D721Med (cell line): ENCODE measurements around the gene HS1BP3.
A peak's percentile ranks its signal among the peaks of the same experiment; 100 is the strongest.

Experiments
- DNase-seq: peaks from one replicate; pipeline ENCODE4 v3.0.0; 2011; ENCODE audit warnings: low spot score; ENCODE audit not compliant: insufficient read length
- FAIRE-seq: peaks from 2 replicates; lab custom pipeline; 2011; peaks lifted over from hg19 to GRCh38; lab: Jason Lieb, UNC
- TF ChIP-seq, protein P1 (sequence below): IDR thresholded peaks from 2 replicates; pipeline ENCODE4 v1.5.1; 2012; ENCODE audit warnings: mild to moderate bottlenecking, control low read depth; ENCODE audit not compliant: insufficient read depth; ENCODE audit errors: missing control alignments

HS1BP3 gene

DNA sequence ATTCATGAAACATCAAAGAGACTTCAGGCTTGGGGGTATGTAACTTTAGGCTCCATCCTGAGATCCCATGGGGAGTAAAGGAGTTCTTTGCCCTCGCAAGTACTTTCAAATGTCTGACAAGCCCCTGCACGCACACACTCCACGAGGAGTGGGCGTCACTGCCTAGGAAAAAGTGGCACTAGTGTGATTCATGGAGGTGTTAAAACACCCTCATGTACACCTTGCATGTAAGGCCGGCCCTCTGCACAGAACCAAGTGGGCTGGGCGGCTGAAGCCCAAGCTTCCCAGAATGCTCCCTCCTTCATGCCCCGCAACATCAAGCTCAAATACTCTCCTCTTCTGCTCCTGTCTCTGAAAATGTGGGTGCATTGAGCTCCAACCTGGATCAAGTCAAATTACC, 7.8 kb downstream of the HS1BP3 start:
- TF ChIP-seq, protein P1, sequence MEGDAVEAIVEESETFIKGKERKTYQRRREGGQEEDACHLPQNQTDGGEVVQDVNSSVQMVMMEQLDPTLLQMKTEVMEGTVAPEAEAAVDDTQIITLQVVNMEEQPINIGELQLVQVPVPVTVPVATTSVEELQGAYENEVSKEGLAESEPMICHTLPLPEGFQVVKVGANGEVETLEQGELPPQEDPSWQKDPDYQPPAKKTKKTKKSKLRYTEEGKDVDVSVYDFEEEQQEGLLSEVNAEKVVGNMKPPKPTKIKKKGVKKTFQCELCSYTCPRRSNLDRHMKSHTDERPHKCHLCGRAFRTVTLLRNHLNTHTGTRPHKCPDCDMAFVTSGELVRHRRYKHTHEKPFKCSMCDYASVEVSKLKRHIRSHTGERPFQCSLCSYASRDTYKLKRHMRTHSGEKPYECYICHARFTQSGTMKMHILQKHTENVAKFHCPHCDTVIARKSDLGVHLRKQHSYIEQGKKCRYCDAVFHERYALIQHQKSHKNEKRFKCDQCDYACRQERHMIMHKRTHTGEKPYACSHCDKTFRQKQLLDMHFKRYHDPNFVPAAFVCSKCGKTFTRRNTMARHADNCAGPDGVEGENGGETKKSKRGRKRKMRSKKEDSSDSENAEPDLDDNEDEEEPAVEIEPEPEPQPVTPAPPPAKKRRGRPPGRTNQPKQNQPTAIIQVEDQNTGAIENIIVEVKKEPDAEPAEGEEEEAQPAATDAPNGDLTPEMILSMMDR = no peak
- DNase-seq (no peak), FAIRE-seq (no peak)

DNA sequence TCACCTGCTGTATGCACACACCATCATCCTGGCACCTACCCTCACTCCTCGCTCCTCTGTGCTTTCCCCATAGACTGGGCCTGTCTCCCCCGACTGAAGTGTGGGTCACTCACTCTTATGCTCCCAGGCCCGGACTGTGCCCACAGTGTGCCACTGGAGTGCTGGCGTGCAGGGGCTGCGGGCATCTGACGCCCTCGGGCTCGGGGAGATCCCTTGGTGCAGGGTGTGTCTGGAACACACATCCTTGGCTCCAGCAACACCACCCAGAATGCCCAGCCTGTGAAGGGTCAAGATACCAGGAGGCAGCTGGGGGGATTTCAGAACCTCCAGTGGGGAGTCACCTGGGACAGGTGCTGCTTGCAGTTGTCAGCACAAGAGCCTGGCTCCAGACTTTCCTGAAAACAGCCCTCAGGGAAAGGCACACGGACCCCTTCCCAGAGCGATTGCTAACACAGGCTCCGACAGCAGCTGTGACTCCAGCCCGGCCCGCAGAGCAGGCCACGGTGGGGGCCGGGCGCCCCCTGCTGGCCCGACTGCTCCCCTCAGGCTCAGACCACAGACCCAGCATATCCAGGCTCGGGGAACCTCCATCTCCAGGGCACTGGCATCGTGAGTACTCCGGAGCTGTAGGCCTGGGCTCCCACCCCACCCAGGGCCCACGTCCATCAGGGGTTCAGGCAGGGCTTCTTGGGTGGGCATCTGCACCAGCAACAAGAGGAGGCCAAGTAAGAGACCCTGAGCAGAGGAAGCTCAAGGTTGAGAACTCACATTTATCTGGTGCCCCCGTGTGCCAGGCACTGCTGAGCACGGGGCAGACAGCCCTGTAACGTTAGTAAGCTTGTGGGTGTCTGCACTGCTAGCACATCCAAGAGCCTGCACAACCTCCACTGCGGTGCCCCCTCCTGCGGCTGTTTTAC, 8.6 kb downstream of the HS1BP3 start:
- FAIRE-seq (no peak), DNase-seq (peak; percentile 95)
- TF ChIP-seq, protein P1 = peak; percentile 80

DNA sequence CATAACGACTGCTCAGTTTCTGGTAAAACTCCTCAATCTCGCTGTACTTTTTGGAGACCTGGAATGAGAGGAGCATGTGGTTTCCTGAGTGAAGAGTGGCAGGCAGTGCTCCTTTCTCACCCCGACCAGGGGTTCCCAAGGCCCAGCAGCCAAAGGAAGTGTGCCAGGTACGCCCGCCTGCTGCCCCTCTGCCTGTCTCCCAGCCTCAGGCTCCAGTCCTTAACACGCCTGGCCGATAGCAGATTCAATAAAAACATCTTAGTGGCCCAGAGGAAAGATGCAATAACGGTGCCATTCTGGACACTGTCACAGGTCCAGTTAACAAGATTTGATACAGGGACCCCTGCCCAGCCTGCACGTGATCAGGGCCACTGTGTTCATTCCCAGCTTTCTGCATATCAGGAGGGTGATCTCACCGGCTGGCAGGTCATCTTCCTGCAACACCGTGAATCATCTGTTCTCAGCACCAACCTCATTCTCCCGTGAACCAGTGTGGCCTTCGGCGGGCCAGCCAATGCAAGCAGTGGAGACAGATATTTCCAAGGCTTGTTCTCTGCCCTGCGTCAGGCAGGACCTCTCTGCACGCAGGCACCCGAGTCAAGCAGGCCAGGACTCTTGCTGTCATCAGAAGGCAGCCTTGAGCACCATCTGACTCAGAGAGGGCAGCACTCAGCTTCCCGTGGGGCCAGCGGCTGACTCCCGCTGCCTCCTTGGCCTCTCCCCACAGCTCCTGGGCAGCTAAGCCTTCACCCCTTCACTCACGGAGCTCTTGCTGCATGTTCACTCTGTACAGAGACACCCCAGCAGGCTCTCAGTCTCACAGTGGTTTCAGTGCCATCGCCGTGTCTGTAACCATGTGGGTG, 9.5 kb downstream of the HS1BP3 start:
- TF ChIP-seq, protein P1 = no peak
- FAIRE-seq = no peak
- no peak for DNase-seq

DNA sequence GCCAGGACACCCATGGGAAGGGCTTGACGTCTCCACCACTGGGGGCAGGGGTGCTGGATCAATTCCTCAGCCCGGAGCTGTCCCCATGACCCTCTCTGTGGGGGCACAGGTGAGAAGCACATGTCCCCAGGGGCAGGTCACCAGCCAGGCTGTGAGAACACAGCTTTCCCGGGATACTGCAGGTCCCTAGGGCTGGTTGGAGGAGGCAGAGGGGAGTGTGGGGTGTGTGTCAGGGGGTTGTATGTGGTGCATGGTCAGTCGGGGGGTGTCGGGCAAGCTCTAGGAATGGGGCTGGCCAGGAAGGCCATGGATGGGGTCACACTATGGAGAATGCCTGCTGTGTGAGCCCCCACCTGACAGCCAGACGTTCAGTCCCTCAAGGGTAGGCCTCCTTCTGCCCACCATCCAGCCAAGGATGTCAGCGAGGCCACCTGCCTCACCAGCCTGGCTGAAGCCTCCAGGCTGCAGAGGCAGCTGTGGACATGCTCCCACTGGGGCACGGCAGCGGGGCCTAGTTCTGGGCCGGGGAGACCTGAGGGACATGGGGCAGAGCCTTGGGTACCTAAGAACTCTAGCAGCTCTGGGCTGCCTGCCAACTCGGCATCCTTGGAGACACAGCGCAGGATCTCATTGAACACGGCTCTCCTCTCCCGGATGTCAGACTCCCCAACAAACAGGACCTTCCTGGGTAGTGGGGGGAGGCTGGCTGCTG, 10.3 kb downstream of the HS1BP3 start:
- TF ChIP-seq, protein P1 = no peak
- no peak for DNase-seq

DNA sequence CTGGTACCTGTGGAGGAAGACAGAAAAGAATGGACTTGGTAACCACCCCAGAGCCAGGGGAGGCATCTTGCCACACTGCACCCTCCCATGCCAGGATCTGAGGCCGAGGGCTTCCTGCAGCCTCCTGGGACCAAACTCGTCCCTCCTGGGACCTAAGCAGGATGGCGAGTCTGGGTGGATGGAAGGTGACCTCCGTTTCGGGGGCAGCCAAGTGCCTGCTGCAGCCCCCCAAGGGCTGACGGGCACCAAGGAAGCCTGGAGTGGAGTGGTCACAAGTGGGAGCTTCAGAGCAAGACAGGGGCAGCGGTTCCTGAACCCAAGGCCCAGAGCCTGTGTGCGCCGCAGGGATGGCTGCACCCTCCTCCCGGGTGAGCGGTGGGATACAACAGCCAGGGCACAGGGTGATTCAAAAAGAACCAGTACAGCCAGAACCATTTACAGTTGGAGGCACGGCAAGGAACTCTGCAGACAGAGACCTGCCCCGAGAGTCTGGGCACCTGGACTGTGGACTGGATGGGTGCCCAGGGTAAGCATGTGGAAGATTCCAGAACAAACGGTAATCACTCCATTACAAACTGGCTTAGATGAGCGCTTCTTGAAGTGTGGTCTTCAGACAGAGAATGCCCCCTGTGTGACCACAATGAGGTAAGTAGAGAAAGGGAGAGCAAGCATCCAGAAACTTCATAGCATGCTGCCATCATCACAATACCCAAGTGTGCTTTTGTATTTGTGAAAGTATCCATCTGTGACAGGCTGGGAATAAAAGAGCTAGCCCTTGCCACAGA, 12.1 kb downstream of the HS1BP3 start:
- FAIRE-seq (no peak), DNase-seq (no peak)
- TF ChIP-seq, protein P1 = no peak

More for the DNA sequence above, 10.3 kb downstream of the HS1BP3 start:
- no peak for FAIRE-seq

DNA sequence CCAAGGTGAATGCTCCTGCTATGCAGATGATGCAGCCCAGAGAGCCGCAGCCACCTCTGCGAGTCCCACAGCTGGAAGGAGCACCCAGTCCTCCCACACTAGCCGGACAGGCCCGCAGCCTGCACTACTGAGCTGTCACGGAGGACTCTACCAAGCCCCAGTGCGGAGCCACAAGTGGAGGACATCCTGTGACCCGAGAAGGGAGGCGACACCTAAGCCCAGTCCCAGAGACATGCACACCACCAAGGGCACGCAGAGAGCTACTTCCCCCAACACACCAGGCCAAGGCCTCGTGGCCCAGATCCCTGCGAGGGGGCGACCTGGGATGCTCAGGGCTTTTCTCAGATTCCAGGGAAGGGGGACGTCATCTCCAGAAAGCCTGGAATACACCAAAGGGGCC, 12.9 kb downstream of the HS1BP3 start:
- TF ChIP-seq, protein P1 = no peak
- FAIRE-seq = no peak
- no peak for DNase-seq
